Testis (tissue), 2 donors: Measurements from ENCODE around the gene PRELID1.

ENCODE experiments used
- POLR2A ChIP-seq: fragments of 450-650 bp; IDR thresholded peaks from one replicate; pipeline ENCODE4 v1.6.1; 2017; ENCODE audit warnings: antibody characterized with exemption, mild to moderate bottlenecking, moderate library complexity
- TF ChIP-seq, protein P1 (sequence below), 3 experiments: fragments of 450-650 bp in 2 of 3; fragments of 200-600 bp in 1 of 3; sonication (generic) in 1 of 3; IDR thresholded peaks; one replicate each; pipeline ENCODE4 v1.5.1; 2016 to 2019; ENCODE audit warnings: antibody characterized with exemption in 3 of 3, mild to moderate bottlenecking in 2 of 3, moderate library complexity in 1 of 3

DNA sequence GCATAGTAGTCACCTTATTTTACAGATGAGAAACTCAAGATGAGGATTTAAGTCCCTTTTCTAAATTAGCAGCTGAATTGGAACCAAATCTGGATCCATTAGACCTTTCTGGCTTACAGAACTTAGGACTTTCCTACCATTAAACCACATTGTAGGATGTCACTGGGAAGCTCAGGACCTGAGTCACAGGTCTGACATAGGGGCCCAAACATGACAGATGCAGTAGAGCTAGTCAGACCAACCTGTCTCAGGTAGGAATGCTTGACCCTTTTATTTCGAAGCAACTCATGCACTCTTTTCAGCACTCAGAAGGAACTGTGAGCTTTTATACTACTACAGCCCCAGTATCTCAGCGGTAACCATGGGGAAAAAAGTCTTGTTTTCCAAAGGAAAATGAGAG is 2.6 kb upstream of the PRELID1 start:
- TF ChIP-seq, protein P1, sequence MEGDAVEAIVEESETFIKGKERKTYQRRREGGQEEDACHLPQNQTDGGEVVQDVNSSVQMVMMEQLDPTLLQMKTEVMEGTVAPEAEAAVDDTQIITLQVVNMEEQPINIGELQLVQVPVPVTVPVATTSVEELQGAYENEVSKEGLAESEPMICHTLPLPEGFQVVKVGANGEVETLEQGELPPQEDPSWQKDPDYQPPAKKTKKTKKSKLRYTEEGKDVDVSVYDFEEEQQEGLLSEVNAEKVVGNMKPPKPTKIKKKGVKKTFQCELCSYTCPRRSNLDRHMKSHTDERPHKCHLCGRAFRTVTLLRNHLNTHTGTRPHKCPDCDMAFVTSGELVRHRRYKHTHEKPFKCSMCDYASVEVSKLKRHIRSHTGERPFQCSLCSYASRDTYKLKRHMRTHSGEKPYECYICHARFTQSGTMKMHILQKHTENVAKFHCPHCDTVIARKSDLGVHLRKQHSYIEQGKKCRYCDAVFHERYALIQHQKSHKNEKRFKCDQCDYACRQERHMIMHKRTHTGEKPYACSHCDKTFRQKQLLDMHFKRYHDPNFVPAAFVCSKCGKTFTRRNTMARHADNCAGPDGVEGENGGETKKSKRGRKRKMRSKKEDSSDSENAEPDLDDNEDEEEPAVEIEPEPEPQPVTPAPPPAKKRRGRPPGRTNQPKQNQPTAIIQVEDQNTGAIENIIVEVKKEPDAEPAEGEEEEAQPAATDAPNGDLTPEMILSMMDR (IDR thresholded peaks at IDR 0.05) = no peak
- TF ChIP-seq POLR2A = no peak
